Keratinocyte (primary cell): ENCODE measurements around the gene PACS2. TPM values are rescaled to one million over a fixed set of nuclear protein-coding genes. Genes with fewer than 3 reads are reported as not detected.

Experiments used
- DNase-seq: peaks from one replicate; pipeline ENCODE4 v3.0.0-alpha.2; 2011; ENCODE audit warnings: low read depth, missing footprints, low spot score
- FAIRE-seq: peaks from 2 replicates; lab custom pipeline; 2011; peaks lifted over from hg19 to GRCh38; lab: Jason Lieb, UNC
- H2AFZ ChIP-seq: 2 replicates; pipeline ENCODE4 v1.6.0; 2012; ENCODE audit warnings: low read length, control low read depth, inconsistent platforms; ENCODE audit not compliant: control insufficient read depth
- H3K27ac ChIP-seq: 2 replicates; pipeline ENCODE4 v1.5.1; 2011; ENCODE audit warnings: low read length; ENCODE audit not compliant: control insufficient read depth, insufficient read depth
- H3K27me3 ChIP-seq: 3 replicates; pipeline ENCODE4 v1.6.0; 2011; ENCODE audit warnings: low read length; ENCODE audit not compliant: control insufficient read depth, insufficient read depth; ENCODE audit errors: extremely low read depth
- H3K36me3 ChIP-seq, 2 experiments: 2 replicates in 1 of 2; 3 replicates in 1 of 2; pipeline ENCODE4 v1.5.1; 2011; ENCODE audit warnings: low read length in 2 of 2, mild to moderate bottlenecking in 1 of 2; ENCODE audit not compliant: control insufficient read depth in 2 of 2, insufficient read depth in 2 of 2; ENCODE audit errors: extremely low read depth in 1 of 2
- H3K4me1 ChIP-seq: 3 replicates; pipeline ENCODE4 v1.5.1; 2011; ENCODE audit warnings: low read length; ENCODE audit not compliant: control insufficient read depth, insufficient read depth; ENCODE audit errors: extremely low read depth
- H3K4me2 ChIP-seq: 3 replicates; pipeline ENCODE4 v1.6.0; 2011; ENCODE audit warnings: low read depth, low read length; ENCODE audit not compliant: control insufficient read depth, insufficient read depth; ENCODE audit errors: extremely low read depth
- H3K4me3 ChIP-seq, 3 experiments: fragments of 200-600 bp in 1 of 3; sonication (generic) in 1 of 3; 2 replicates in 2 of 3; 3 replicates in 1 of 3; pipeline ENCODE4 v1.5.1; 2011 to 2016; ENCODE audit warnings: low read length in 3 of 3, mild to moderate bottlenecking in 3 of 3, control low read depth in 2 of 3, inconsistent platforms in 1 of 3, low read depth in 1 of 3, mixed read lengths in 1 of 3, mixed run types in 1 of 3, moderate library complexity in 1 of 3; ENCODE audit not compliant: control insufficient read depth in 2 of 3, insufficient read depth in 2 of 3; ENCODE audit errors: extremely low read depth in 1 of 3
- H3K79me2 ChIP-seq: 2 replicates; pipeline ENCODE4 v1.6.0; 2012; ENCODE audit warnings: low read length; ENCODE audit not compliant: control insufficient read depth, insufficient read depth
- H3K9ac ChIP-seq: 3 replicates; pipeline ENCODE4 v1.6.0; 2011; ENCODE audit warnings: low read length; ENCODE audit not compliant: control insufficient read depth, insufficient read depth; ENCODE audit errors: extremely low read depth
- H3K9me1 ChIP-seq: 3 replicates; pipeline ENCODE4 v1.6.0; 2011; ENCODE audit warnings: low read length; ENCODE audit not compliant: control insufficient read depth, insufficient read depth; ENCODE audit errors: extremely low read depth
- H3K9me3 ChIP-seq: 2 replicates; pipeline ENCODE4 v1.5.1; 2012; ENCODE audit warnings: low read depth, low read length; ENCODE audit not compliant: control insufficient read depth
- H4K20me1 ChIP-seq: 3 replicates; pipeline ENCODE4 v1.6.0; 2011; ENCODE audit warnings: low read length; ENCODE audit not compliant: control insufficient read depth, insufficient read depth; ENCODE audit errors: extremely low read depth
- EZH2 ChIP-seq: IDR thresholded peaks from one replicate; pipeline ENCODE4 v1.6.1; 2012; ENCODE audit warnings: inconsistent platforms, mild to moderate bottlenecking, low read length, moderate library complexity
- dilution Hi-C: fragments of 300-500 bp; cut with MboI; formaldehyde crosslinking; loops from one replicate; pipeline ENCODE4 v1.7.0; 2020; ENCODE audit warnings: low sequenced_read_pairs; ENCODE audit not compliant: extremely low pct_ligation_motif_present
- polyA plus RNA-seq, 5 experiments: library from polyadenylated mRNA; depleted of rRNA in 3 of 5; stranded (reverse) in 3 of 5; stranded (forward) in 1 of 5; unstranded in 1 of 5; fragments of >200 nt; gene quantifications; 1 replicate in 1 of 5; 2 replicates in 3 of 5; 3 replicates in 1 of 5; pipeline versions ENCODE4 v1.2.1 to v1.2.3, GENCODE V29; 2011 to 2012; ENCODE audit warnings: missing spikeins in 2 of 5, low read depth in 1 of 5, low replicate concordance in 1 of 5
- TF ChIP-seq, protein P1 (sequence below), 3 experiments: IDR thresholded peaks in 1 of 3; conservative IDR thresholded peaks in 1 of 3; optimal IDR thresholded peaks in 1 of 3; 2 replicates in 2 of 3; 3 replicates in 1 of 3; pipeline versions ENCODE3 to v1.5.1; 2011; ENCODE audit warnings: low read length in 3 of 3, mild to moderate bottlenecking in 3 of 3, moderate library complexity in 2 of 3, control low read depth in 1 of 3, inconsistent platforms in 1 of 3; ENCODE audit not compliant: insufficient read depth in 2 of 3; ENCODE audit errors: extremely low read depth in 1 of 3

The PACS2 gene
- polyA plus RNA-seq, 1 donor (not counting 4 experiments of a cell fraction or from before 2014, with no cell fraction given) = 11.8 TPM

DNA sequence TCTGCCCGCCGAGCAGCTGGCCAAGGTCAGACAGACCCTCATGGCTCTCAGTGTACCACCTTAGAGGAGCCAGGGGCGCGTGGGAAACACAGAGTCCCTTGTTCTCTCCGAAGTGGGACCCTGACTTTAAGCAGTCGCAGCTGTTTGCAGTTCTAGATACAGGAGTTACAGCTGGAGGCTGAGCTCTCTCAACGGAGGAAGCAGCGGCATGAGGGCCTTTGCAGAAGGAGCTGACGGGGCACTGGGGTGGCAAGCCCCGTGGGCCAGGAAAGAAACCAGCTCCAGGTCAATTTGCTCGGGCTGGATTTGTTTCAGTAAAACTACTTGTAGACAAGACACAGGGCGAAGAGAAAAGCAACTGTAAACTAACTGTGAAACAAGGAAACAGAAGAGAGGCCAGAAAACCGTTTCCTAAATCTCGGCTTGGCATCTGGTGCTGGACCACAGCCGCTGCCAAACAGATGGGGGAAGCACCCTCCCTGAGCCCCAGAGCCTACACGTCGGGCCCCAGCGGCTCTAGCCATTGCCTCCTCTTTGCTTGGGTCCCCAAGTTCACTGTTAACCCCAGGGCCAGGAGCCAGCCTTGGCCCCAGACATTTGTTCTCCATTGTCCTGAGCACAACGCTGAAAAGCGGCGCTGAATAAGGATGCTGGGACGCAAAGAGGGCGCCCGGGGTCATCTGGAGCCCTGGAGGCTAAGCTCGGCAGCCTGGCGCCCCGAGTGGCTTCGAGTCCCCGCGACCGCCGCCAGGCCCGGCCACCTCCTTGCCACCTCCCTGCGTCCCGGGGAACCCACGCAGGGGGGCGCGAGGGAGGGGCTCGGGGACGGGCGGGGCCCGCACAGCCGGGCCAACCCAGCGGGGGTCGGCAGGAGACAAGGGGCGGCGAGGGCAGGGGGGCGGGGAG, 914 bp upstream of the PACS2 start:
- no peaks in the 10 kb centered on the region for H3K9me1 ChIP-seq
- H3K27ac ChIP-seq = no peak overlapping the region
- H3K4me2 ChIP-seq = peak overlapping the region; percentile 46
- H3K9ac ChIP-seq = peak overlapping the region; percentile 6
- peaks cover 18% of the 10 kb centered on the region for H3K4me1 ChIP-seq
- H3K4me3 ChIP-seq = peak overlapping the region in 2 of 3 experiments; percentile 41 to 52
- H2AFZ ChIP-seq = peak overlapping the region; percentile 59
- DNase-seq (no peak), FAIRE-seq (no peak)
- H3K27me3 ChIP-seq = no peaks in the 10 kb centered on the region
- no peaks in the 10 kb centered on the region for H4K20me1 ChIP-seq
- dilution Hi-C loops = no loop called here
- TF ChIP-seq, protein P1, sequence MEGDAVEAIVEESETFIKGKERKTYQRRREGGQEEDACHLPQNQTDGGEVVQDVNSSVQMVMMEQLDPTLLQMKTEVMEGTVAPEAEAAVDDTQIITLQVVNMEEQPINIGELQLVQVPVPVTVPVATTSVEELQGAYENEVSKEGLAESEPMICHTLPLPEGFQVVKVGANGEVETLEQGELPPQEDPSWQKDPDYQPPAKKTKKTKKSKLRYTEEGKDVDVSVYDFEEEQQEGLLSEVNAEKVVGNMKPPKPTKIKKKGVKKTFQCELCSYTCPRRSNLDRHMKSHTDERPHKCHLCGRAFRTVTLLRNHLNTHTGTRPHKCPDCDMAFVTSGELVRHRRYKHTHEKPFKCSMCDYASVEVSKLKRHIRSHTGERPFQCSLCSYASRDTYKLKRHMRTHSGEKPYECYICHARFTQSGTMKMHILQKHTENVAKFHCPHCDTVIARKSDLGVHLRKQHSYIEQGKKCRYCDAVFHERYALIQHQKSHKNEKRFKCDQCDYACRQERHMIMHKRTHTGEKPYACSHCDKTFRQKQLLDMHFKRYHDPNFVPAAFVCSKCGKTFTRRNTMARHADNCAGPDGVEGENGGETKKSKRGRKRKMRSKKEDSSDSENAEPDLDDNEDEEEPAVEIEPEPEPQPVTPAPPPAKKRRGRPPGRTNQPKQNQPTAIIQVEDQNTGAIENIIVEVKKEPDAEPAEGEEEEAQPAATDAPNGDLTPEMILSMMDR (optimal IDR thresholded peaks at IDR 0.05 in 1 of 3, IDR thresholded peaks at IDR 0.05 in 1 of 3, conservative IDR thresholded peaks at IDR 0.05 in 1 of 3; ENCODE audit: extremely low read depth in 1 of 3, insufficient read depth in 2 of 3, low read length in 3 of 3) = no peak
- no peak for TF ChIP-seq EZH2
- peaks cover 19% of the 10 kb centered on the region for H3K79me2 ChIP-seq
- no peaks in the 10 kb centered on the region for H3K36me3 ChIP-seq
- no peaks in the 10 kb centered on the region for H3K9me3 ChIP-seq

- Histone ChIP-seq H3K27me3 (no peaks in the 10 kb centered on the region), H3K9me3 (no peaks in the 10 kb centered on the region), H3K27ac (no peak overlapping the region), H3K79me2 (peaks cover 19% of the 10 kb centered on the region), H3K36me3 (no peaks in the 10 kb centered on the region), H3K9ac (peak overlapping the region; percentile 47), H2AFZ (peak overlapping the region; percentile 26), H4K20me1 (no peaks in the 10 kb centered on the region), H3K4me3 (peak overlapping the region; percentile 62 to 80 (median 72)), H3K4me1 (peaks cover 14% of the 10 kb centered on the region), H3K9me1 (no peaks in the 10 kb centered on the region), H3K4me2 (peak overlapping the region; percentile 95)
- TF ChIP-seq, protein P1 (optimal IDR thresholded peaks at IDR 0.05 in 1 of 3, IDR thresholded peaks at IDR 0.05 in 1 of 3, conservative IDR thresholded peaks at IDR 0.05 in 1 of 3; ENCODE audit: extremely low read depth in 1 of 3, insufficient read depth in 2 of 3, low read length in 3 of 3) = peak in 1 of 3 experiments; percentile 8
- TF ChIP-seq EZH2 = no peak
- DNase-seq (no peak), FAIRE-seq (no peak)
- dilution Hi-C loops = no loop called here
These were observed 718 bp downstream of the PACS2 start for GRCh38 chr14:105315211-105315721.
